ENCODE measurements around the gene LYSMD3. TPM values are rescaled to one million over a fixed set of nuclear protein-coding genes. Genes with fewer than 3 reads are reported as not detected.

The LYSMD3 gene
- polyA plus RNA-seq, 1 experiment, result 25.8 TPM

- CTCF ChIA-PET, result no interaction called here
Observed at GRCh38 chr5:90542827-90543519, 13.6 kb upstream of the LYSMD3 start.

GRCh38 chr5:90534922-90535321, 5.5 kb upstream of the LYSMD3 start:
- H3K4me3 ChIP-seq (ENCODE audit: low read depth, low read length), result no peak overlapping the region
- H3K27me3 ChIP-seq (ENCODE audit: control insufficient read depth, insufficient read depth, low read length), result peaks cover 8% of the 10 kb centered on the region
- no peak for TF ChIP-seq CTCF (IDR thresholded peaks at IDR 0.05; ENCODE audit: low read depth, low read length)
- no peak for DNase-seq (ENCODE audit: low read depth, low spot score)
- CTCF ChIA-PET, result no interaction called here
- POLR2A ChIA-PET, result no interaction called here
- no peak overlapping the region for H3K27ac ChIP-seq (ENCODE audit: low read depth, low read length)
- no peaks in the 10 kb centered on the region for H3K9me3 ChIP-seq (ENCODE audit: control insufficient read depth, insufficient read depth, low read length)

More at GRCh38 chr5:90542827-90543519, 13.6 kb upstream of the LYSMD3 start:
- Histone ChIP-seq H3K9me3 (ENCODE audit: control insufficient read depth, insufficient read depth, low read length) (no peaks in the 10 kb centered on the region), H3K27ac (ENCODE audit: low read depth, low read length) (no peak overlapping the region), H3K4me3 (ENCODE audit: low read depth, low read length) (no peak overlapping the region), H3K27me3 (ENCODE audit: control insufficient read depth, insufficient read depth, low read length) (no peaks in the 10 kb centered on the region)
- DNase-seq (ENCODE audit: low read depth, low spot score), result no peak
- POLR2A ChIA-PET, result no interaction called here
- no peak for TF ChIP-seq CTCF (IDR thresholded peaks at IDR 0.05; ENCODE audit: low read depth, low read length)

GRCh38 chr5:90533794-90534193, 4.4 kb upstream of the LYSMD3 start:
- Histone ChIP-seq H3K9me3 (ENCODE audit: control insufficient read depth, insufficient read depth, low read length) (peaks cover 3% of the 10 kb centered on the region; the same call in 1 of the 2 replicates), H3K4me3 (ENCODE audit: low read depth, low read length) (no peak overlapping the region), H3K27ac (ENCODE audit: low read depth, low read length) (no peak overlapping the region), H3K27me3 (ENCODE audit: control insufficient read depth, insufficient read depth, low read length) (peaks cover 8% of the 10 kb centered on the region)
- TF ChIP-seq CTCF (IDR thresholded peaks at IDR 0.05; ENCODE audit: low read depth, low read length), result no peak
- DNase-seq (ENCODE audit: low read depth, low spot score), result no peak
- POLR2A ChIA-PET, result no interaction called here
- CTCF ChIA-PET, result interaction anchor here (0.6 kb wide), 1 partner anchor 1313 kb away, joined by 4 read pairs; no protein-coding TSS in a partner anchor

- TF ChIP-seq CTCF (IDR thresholded peaks at IDR 0.05; ENCODE audit: low read depth, low read length), result no peak
- DNase-seq (ENCODE audit: low read depth, low spot score), result no peak
- H3K4me3 ChIP-seq (ENCODE audit: low read depth, low read length), result no peak overlapping the region
- H3K27me3 ChIP-seq (ENCODE audit: control insufficient read depth, insufficient read depth, low read length), result peaks cover 8% of the 10 kb centered on the region
- ChIA-PET CTCF (interaction anchor here (0.6 to 2.3 kb wide), 27 partner anchors 9 to 259 kb away, joined by 3 to 62 read pairs (median 4); partner anchors contain the start of genes MBLAC2 and POLR3G), POLR2A (interaction anchor here (0.6 to 1.3 kb wide), 3 partner anchors 10 to 58 kb away, joined by 3 to 5 read pairs (median 4); partner anchors contain the start of genes MBLAC2 and POLR3G)
- H3K9me3 ChIP-seq (ENCODE audit: control insufficient read depth, insufficient read depth, low read length), result peaks cover 3% of the 10 kb centered on the region; the same call in 1 of the 2 replicates
- no peak overlapping the region for H3K27ac ChIP-seq (ENCODE audit: low read depth, low read length)
Observed at GRCh38 chr5:90530736-90531487, 1.5 kb upstream of the LYSMD3 start.

Measured in AG04450 (cell line).